Measurements from ENCODE around the gene ITGA5. TPM values are rescaled to one million over a fixed set of nuclear protein-coding genes. Genes with fewer than 3 reads are reported as not detected.

The ITGA5 gene
- polyA plus RNA-seq, 1 donor (not counting 4 experiments of a cell fraction or from before 2014, with no cell fraction given), result 47.9 TPM

- no peak within 1 kb of the TSS for H2AFZ ChIP-seq (ENCODE audit: control insufficient read depth, low read length)
- no peak within 1 kb of the TSS for H3K4me3 ChIP-seq (ENCODE audit: control insufficient read depth in 2 of 3, extremely low read depth in 1 of 3, insufficient read depth in 2 of 3, low read depth in 1 of 3, low read length in 3 of 3)
- no peaks in the 10 kb centered on the region for H3K79me2 ChIP-seq (ENCODE audit: control insufficient read depth, insufficient read depth, low read length)
- TF ChIP-seq, protein P1, sequence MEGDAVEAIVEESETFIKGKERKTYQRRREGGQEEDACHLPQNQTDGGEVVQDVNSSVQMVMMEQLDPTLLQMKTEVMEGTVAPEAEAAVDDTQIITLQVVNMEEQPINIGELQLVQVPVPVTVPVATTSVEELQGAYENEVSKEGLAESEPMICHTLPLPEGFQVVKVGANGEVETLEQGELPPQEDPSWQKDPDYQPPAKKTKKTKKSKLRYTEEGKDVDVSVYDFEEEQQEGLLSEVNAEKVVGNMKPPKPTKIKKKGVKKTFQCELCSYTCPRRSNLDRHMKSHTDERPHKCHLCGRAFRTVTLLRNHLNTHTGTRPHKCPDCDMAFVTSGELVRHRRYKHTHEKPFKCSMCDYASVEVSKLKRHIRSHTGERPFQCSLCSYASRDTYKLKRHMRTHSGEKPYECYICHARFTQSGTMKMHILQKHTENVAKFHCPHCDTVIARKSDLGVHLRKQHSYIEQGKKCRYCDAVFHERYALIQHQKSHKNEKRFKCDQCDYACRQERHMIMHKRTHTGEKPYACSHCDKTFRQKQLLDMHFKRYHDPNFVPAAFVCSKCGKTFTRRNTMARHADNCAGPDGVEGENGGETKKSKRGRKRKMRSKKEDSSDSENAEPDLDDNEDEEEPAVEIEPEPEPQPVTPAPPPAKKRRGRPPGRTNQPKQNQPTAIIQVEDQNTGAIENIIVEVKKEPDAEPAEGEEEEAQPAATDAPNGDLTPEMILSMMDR (optimal IDR thresholded peaks at IDR 0.05 in 1 of 3, IDR thresholded peaks at IDR 0.05 in 1 of 3, conservative IDR thresholded peaks at IDR 0.05 in 1 of 3; ENCODE audit: extremely low read depth in 1 of 3, insufficient read depth in 2 of 3, low read length in 3 of 3), result no peak
- TF ChIP-seq EZH2 (IDR thresholded peaks at IDR 0.05; ENCODE audit: low read length), result no peak
- peaks cover 23% of the 10 kb centered on the region for H3K4me1 ChIP-seq (ENCODE audit: control insufficient read depth, extremely low read depth, insufficient read depth, low read length)
- H3K36me3 ChIP-seq (ENCODE audit: control insufficient read depth in 2 of 2, extremely low read depth in 1 of 2, insufficient read depth in 2 of 2, low read length in 2 of 2), result peaks cover 1 to 6% of the 10 kb centered on the region in 2 experiments
- no peaks in the 10 kb centered on the region for H3K9me3 ChIP-seq (ENCODE audit: control insufficient read depth, low read depth, low read length)
- no peaks in the 10 kb centered on the region for H3K9me1 ChIP-seq (ENCODE audit: control insufficient read depth, extremely low read depth, insufficient read depth, low read length)
- no peaks in the 10 kb centered on the region for H3K27me3 ChIP-seq (ENCODE audit: control insufficient read depth, extremely low read depth, insufficient read depth, low read length)
- no peak within 1 kb of the TSS for H3K9ac ChIP-seq (ENCODE audit: control insufficient read depth, extremely low read depth, insufficient read depth, low read length)
- DNase-seq (ENCODE audit: low read depth, low spot score), result no peak
- H3K27ac ChIP-seq (ENCODE audit: control insufficient read depth, insufficient read depth, low read length), result no peak within 1 kb of the TSS
- no peak for FAIRE-seq
- H4K20me1 ChIP-seq (ENCODE audit: control insufficient read depth, extremely low read depth, insufficient read depth, low read length), result no peaks in the 10 kb centered on the region
- H3K4me2 ChIP-seq (ENCODE audit: control insufficient read depth, extremely low read depth, insufficient read depth, low read depth, low read length), result no peak within 1 kb of the TSS
- dilution Hi-C loops (cut with MboI; ENCODE audit: extremely low pct_ligation_motif_present, low sequenced_read_pairs), result no loop called here
Observed at GRCh38 chr12:54364413-54364812, 54.7 kb downstream of the ITGA5 start, which contains the start of gene GPR84. Gene GPR84 (minus strand): TSS chr12:54364486. CDS start chr12:54363851, 635 bp downstream.

DNA sequence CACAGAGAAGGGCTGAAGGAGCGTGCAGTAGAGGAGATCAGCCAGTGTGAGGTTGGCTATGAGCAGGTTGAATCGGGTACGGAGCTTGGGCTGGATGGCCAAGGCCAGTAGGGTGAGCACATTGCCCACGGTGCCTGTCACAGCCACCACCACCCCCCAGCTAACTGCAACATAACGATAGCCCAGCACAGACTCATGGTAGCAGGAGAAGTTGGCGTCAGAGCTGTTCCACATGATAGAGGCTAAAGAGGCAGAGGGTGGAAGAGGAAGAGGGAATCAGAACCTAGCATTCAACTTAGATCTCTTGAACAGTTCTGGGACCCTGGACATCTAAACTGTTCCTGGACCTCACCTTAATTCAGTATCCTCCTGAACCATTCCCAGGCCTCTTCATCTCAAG lies 55.4 kb downstream of the ITGA5 start:
- DNase-seq (ENCODE audit: low read depth, low spot score), result no peak
- Histone ChIP-seq H3K4me3 (ENCODE audit: control insufficient read depth in 2 of 3, extremely low read depth in 1 of 3, insufficient read depth in 2 of 3, low read depth in 1 of 3, low read length in 3 of 3) (no peak overlapping the region), H3K9ac (ENCODE audit: control insufficient read depth, extremely low read depth, insufficient read depth, low read length) (no peak overlapping the region)

More for the DNA sequence above, 55.4 kb downstream of the ITGA5 start:
- no peaks in the 10 kb centered on the region for H3K9me1 ChIP-seq (ENCODE audit: control insufficient read depth, extremely low read depth, insufficient read depth, low read length)
- H3K4me2 ChIP-seq (ENCODE audit: control insufficient read depth, extremely low read depth, insufficient read depth, low read depth, low read length), result no peak overlapping the region
- no peak overlapping the region for H3K27ac ChIP-seq (ENCODE audit: control insufficient read depth, insufficient read depth, low read length)
- dilution Hi-C loops (cut with MboI; ENCODE audit: extremely low pct_ligation_motif_present, low sequenced_read_pairs), result no loop called here
- no peak overlapping the region for H2AFZ ChIP-seq (ENCODE audit: control insufficient read depth, low read length)
- TF ChIP-seq, protein P1 (optimal IDR thresholded peaks at IDR 0.05 in 1 of 3, IDR thresholded peaks at IDR 0.05 in 1 of 3, conservative IDR thresholded peaks at IDR 0.05 in 1 of 3; ENCODE audit: extremely low read depth in 1 of 3, insufficient read depth in 2 of 3, low read length in 3 of 3), result no peak
- TF ChIP-seq EZH2 (IDR thresholded peaks at IDR 0.05; ENCODE audit: low read length), result no peak
- H3K36me3 ChIP-seq (ENCODE audit: control insufficient read depth in 2 of 2, extremely low read depth in 1 of 2, insufficient read depth in 2 of 2, low read length in 2 of 2), result peaks cover 0 to 6% of the 10 kb centered on the region in 2 experiments
- FAIRE-seq, result no peak
- H3K4me1 ChIP-seq (ENCODE audit: control insufficient read depth, extremely low read depth, insufficient read depth, low read length), result peaks cover 20% of the 10 kb centered on the region
- no peaks in the 10 kb centered on the region for H3K79me2 ChIP-seq (ENCODE audit: control insufficient read depth, insufficient read depth, low read length)
- no peaks in the 10 kb centered on the region for H3K9me3 ChIP-seq (ENCODE audit: control insufficient read depth, low read depth, low read length)
- H3K27me3 ChIP-seq (ENCODE audit: control insufficient read depth, extremely low read depth, insufficient read depth, low read length), result no peaks in the 10 kb centered on the region
- no peaks in the 10 kb centered on the region for H4K20me1 ChIP-seq (ENCODE audit: control insufficient read depth, extremely low read depth, insufficient read depth, low read length)
